GM12892 (cell line): ENCODE measurements around the gene SLC18A3.

Source experiments
- POLR2A ChIP-seq: IDR thresholded peaks from 2 replicates; pipeline ENCODE4 v1.6.1; 2011; ENCODE audit warnings: low read depth, low read length, control low read depth
- POLR2AphosphoS5 ChIP-seq: IDR thresholded peaks from 2 replicates; pipeline ENCODE4 v1.6.1; 2011; ENCODE audit warnings: low read depth, low read length, control low read depth
- TAF1 ChIP-seq: IDR thresholded peaks from 2 replicates; pipeline ENCODE4 v1.6.1; 2011; ENCODE audit warnings: low read depth, mild to moderate bottlenecking, control low read depth, low read length, borderline replicate concordance

GRCh38 chr10:49568235-49568634 is 41.9 kb upstream of the SLC18A3 start:
- TF ChIP-seq POLR2A (no peak), POLR2AphosphoS5 (no peak), TAF1 (no peak)
